Measurements from ENCODE around the gene SORCS2.

Gene SORCS2

DNA sequence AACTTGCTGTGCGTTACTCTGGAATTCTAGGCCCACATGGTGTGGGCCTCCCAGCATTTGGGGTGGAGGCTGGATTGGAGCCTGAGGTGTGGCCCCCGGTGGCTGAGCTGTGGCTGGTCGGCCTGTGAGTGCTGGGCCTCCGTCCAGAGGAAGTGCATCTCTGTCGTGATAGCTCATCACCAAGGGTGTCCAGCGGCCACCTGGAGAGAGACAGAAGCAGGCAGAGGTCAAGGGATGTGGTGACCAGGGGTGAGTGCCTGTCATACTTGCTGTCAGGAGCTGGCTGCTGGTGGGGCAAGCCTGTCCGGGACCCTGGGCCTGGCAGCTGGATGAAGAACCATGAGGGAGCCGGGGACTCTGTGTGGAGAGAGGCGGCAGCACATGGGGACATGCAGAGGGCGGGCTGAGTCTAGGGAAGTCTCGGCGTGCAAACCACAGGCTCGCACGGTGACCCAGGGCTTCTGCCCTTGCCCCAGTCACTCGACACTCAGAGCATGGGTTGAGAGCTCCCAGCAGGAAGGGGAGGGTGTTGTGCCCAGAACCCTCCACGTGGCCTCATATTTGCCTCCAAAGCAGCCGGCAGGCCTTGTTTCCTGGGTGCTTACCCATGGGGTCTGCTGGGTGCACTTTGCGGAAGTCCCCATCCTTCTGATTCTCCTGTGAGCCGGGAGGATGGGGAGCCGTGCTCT lies 6.2 kb downstream of the SORCS2 start:
- Histone ChIP-seq H2AFZ (ENCODE audit: insufficient read depth, low read length, poor library complexity) (no peak overlapping the region), H2BK12ac (ENCODE audit: low read length) (no peak overlapping the region), H3K79me2 (ENCODE audit: control insufficient read depth, insufficient read depth, low read length, poor library complexity) (no peaks in the 10 kb centered on the region), H3K27ac (ENCODE audit: low read depth, low read length) (no peak overlapping the region), H3K18ac (ENCODE audit: low read length) (no peak overlapping the region), H3K23ac (ENCODE audit: low read length) (no peak overlapping the region), H2BK120ac (ENCODE audit: insufficient read depth, low read length, poor library complexity) (no peak overlapping the region), H3K9ac (ENCODE audit: low read length) (no peak overlapping the region), H3K4me1 (ENCODE audit: control insufficient read depth in 1 of 2, insufficient read depth in 2 of 2, low read length in 2 of 2) (peaks cover 6 to 11% of the 10 kb centered on the region in 2 experiments), H3K36me3 (ENCODE audit: control insufficient read depth in 1 of 2, insufficient read depth in 2 of 2, low read length in 2 of 2) (no peaks in the 10 kb centered on the region), H4K8ac (ENCODE audit: low read depth, low read length) (no peak overlapping the region), H4K91ac (ENCODE audit: low read depth, low read length) (no peak overlapping the region), H3K4ac (ENCODE audit: low read depth, low read length) (no peak overlapping the region), H2BK5ac (ENCODE audit: low read depth, low read length, poor library complexity) (no peak overlapping the region), H2AK5ac (ENCODE audit: low read length) (no peak overlapping the region), H3K79me1 (ENCODE audit: low read length) (no peaks in the 10 kb centered on the region), H3K27me3 (ENCODE audit: insufficient read depth, low read length) (peaks cover 10% of the 10 kb centered on the region), H3K4me2 (ENCODE audit: low read length) (no peak overlapping the region), H3K9me3 (ENCODE audit: insufficient read depth, low read depth, low read length) (no peaks in the 10 kb centered on the region), H3K4me3 (ENCODE audit: low read depth, low read length) (no peak overlapping the region), H3K14ac (ENCODE audit: low read length) (no peak overlapping the region), H4K12ac (ENCODE audit: low read depth, low read length) (no peak overlapping the region)
- WGBS (ENCODE audit: extremely low coverage, insufficient coverage, insufficient read length) = no CpG with 5 or more reads among the region's 20 CpGs
- no peak for DNase-seq

DNA sequence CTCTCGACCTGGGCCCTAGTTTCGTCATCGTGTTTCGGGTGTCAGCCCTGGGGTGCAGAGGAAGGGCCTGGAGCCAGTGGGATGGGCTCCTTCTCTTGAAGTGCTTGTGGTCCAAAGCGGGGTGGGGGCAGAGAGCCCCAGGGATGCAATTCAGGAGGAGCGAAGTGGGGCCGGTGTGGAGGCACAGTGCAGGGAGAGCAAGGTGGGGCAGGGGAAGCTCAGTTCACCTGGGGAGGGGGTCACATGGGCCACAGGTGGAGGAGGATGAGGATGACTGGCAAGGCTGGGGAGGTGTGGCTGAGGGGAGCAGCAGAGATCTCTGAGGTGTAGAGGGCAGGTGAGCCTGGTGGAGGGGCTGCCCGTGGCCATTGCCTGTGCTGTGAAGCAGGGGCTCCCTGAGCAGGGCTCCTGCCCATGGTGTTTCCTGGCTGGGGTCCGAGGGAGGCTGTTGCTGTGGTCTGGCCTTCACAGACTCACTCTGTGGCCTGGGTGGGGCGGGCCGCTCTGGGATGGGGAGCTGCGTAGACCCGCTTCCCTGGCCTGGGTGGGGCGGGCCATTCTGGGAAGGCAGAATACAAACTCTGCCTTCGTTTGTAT lies 6.9 kb downstream of the SORCS2 start:
- H3K79me1 ChIP-seq (ENCODE audit: low read length) = no peaks in the 10 kb centered on the region
- H3K4ac ChIP-seq (ENCODE audit: low read depth, low read length) = no peak overlapping the region
- peaks cover 4% of the 10 kb centered on the region for H3K27me3 ChIP-seq (ENCODE audit: insufficient read depth, low read length)
- no peak overlapping the region for H2BK5ac ChIP-seq (ENCODE audit: low read depth, low read length, poor library complexity)
- H3K9me3 ChIP-seq (ENCODE audit: insufficient read depth, low read depth, low read length) = no peaks in the 10 kb centered on the region
- H3K4me2 ChIP-seq (ENCODE audit: low read length) = no peak overlapping the region
- no CpG with 5 or more reads among the region's 15 CpGs for WGBS (ENCODE audit: extremely low coverage, insufficient coverage, insufficient read length)
- H2BK120ac ChIP-seq (ENCODE audit: insufficient read depth, low read length, poor library complexity) = no peak overlapping the region
- no peak overlapping the region for H3K27ac ChIP-seq (ENCODE audit: low read depth, low read length)
- H4K12ac ChIP-seq (ENCODE audit: low read depth, low read length) = no peak overlapping the region
- no peak overlapping the region for H4K8ac ChIP-seq (ENCODE audit: low read depth, low read length)
- H3K4me3 ChIP-seq (ENCODE audit: low read depth, low read length) = no peak overlapping the region
- H3K23ac ChIP-seq (ENCODE audit: low read length) = no peak overlapping the region
- H3K4me1 ChIP-seq (ENCODE audit: control insufficient read depth in 1 of 2, insufficient read depth in 2 of 2, low read length in 2 of 2) = peaks cover 6 to 11% of the 10 kb centered on the region in 2 experiments
- no peaks in the 10 kb centered on the region for H3K36me3 ChIP-seq (ENCODE audit: control insufficient read depth in 1 of 2, insufficient read depth in 2 of 2, low read length in 2 of 2)
- H3K9ac ChIP-seq (ENCODE audit: low read length) = no peak overlapping the region
- no peak overlapping the region for H4K91ac ChIP-seq (ENCODE audit: low read depth, low read length)
- no peaks in the 10 kb centered on the region for H3K79me2 ChIP-seq (ENCODE audit: control insufficient read depth, insufficient read depth, low read length, poor library complexity)
- H2AFZ ChIP-seq (ENCODE audit: insufficient read depth, low read length, poor library complexity) = no peak overlapping the region
- no peak overlapping the region for H3K14ac ChIP-seq (ENCODE audit: low read length)
- no peak overlapping the region for H2AK5ac ChIP-seq (ENCODE audit: low read length)
- H3K18ac ChIP-seq (ENCODE audit: low read length) = no peak overlapping the region
- DNase-seq = no peak
- H2BK12ac ChIP-seq (ENCODE audit: low read length) = no peak overlapping the region

DNA sequence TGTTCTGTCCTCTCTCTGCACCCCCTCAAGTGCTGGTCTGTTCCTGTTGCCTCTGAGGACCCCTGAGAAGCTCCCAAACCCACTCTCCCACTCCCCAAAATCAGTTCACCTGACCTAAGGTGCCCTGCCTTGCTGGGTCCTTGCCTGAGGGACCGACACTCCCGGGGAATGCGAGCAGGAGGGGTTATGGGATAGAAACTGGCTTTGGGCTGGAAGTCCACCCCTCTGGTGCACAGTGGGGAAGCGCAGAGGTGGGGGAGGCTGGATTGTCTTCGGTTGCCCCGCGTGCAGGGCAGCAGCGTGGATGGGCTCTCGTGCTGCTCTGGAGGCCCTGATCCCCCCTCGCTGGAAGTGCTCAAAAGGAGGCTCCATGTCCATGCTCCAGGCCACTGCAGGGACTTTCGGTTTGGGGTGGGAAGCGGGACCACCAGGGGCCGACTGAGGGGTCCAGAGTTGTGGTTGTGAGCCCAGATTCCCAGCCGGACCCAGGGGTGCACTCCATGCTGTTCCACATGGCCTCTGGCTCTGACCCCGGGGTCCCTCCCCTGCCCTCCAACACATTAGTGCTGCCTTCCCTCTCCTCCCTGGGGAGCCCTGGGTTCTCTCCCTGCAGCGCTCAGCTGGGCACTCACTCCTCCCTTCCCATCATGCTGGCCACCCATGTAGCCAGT lies 7.6 kb downstream of the SORCS2 start:
- H3K4me1 ChIP-seq (ENCODE audit: control insufficient read depth in 1 of 2, insufficient read depth in 2 of 2, low read length in 2 of 2) = peaks cover 6 to 11% of the 10 kb centered on the region in 2 experiments
- H3K36me3 ChIP-seq (ENCODE audit: control insufficient read depth in 1 of 2, insufficient read depth in 2 of 2, low read length in 2 of 2) = no peaks in the 10 kb centered on the region
- H2AK5ac ChIP-seq (ENCODE audit: low read length) = no peak overlapping the region
- no peak overlapping the region for H3K23ac ChIP-seq (ENCODE audit: low read length)
- H3K27me3 ChIP-seq (ENCODE audit: insufficient read depth, low read length) = no peaks in the 10 kb centered on the region
- H3K14ac ChIP-seq (ENCODE audit: low read length) = no peak overlapping the region
- no CpG with 5 or more reads among the region's 16 CpGs for WGBS (ENCODE audit: extremely low coverage, insufficient coverage, insufficient read length)
- no peak overlapping the region for H2AFZ ChIP-seq (ENCODE audit: insufficient read depth, low read length, poor library complexity)
- no peak overlapping the region for H3K4me2 ChIP-seq (ENCODE audit: low read length)
- DNase-seq = no peak
- H3K4me3 ChIP-seq (ENCODE audit: low read depth, low read length) = no peak overlapping the region
- H3K27ac ChIP-seq (ENCODE audit: low read depth, low read length) = no peak overlapping the region
- no peak overlapping the region for H3K9ac ChIP-seq (ENCODE audit: low read length)
- H2BK12ac ChIP-seq (ENCODE audit: low read length) = no peak overlapping the region
- H3K18ac ChIP-seq (ENCODE audit: low read length) = no peak overlapping the region
- no peaks in the 10 kb centered on the region for H3K79me2 ChIP-seq (ENCODE audit: control insufficient read depth, insufficient read depth, low read length, poor library complexity)
- no peak overlapping the region for H4K8ac ChIP-seq (ENCODE audit: low read depth, low read length)
- no peak overlapping the region for H4K12ac ChIP-seq (ENCODE audit: low read depth, low read length)
- no peak overlapping the region for H2BK5ac ChIP-seq (ENCODE audit: low read depth, low read length, poor library complexity)
- H3K9me3 ChIP-seq (ENCODE audit: insufficient read depth, low read depth, low read length) = no peaks in the 10 kb centered on the region
- H4K91ac ChIP-seq (ENCODE audit: low read depth, low read length) = no peak overlapping the region
- no peak overlapping the region for H2BK120ac ChIP-seq (ENCODE audit: insufficient read depth, low read length, poor library complexity)
- no peak overlapping the region for H3K4ac ChIP-seq (ENCODE audit: low read depth, low read length)
- no peaks in the 10 kb centered on the region for H3K79me1 ChIP-seq (ENCODE audit: low read length)

DNA sequence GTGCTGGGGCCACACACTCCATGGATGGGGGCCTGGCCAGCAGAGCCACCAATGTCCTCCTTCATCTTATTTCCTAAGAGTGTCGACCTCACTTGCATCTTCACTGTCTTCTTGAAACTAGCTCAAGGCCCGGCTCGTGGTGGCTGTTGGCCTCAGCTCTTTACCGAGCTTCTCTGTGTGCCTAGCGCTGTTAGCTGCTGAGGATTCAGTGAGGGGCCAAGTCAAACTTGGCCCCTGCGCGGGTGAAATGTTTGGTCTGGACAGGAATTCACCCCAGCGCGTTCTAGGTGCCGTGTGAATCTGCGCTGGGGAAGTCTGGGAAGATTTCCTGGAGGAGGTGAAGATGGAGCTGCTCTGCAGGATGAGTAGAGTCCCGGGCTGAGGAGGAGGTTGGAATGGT lies 8.5 kb downstream of the SORCS2 start:
- WGBS (ENCODE audit: extremely low coverage, insufficient coverage, insufficient read length) = no CpG with 5 or more reads among the region's 12 CpGs
- H3K4me3 ChIP-seq (ENCODE audit: low read depth, low read length) = no peak overlapping the region
- H3K36me3 ChIP-seq (ENCODE audit: control insufficient read depth in 1 of 2, insufficient read depth in 2 of 2, low read length in 2 of 2) = no peaks in the 10 kb centered on the region
- H3K27ac ChIP-seq (ENCODE audit: low read depth, low read length) = no peak overlapping the region
- no peak for DNase-seq
- no peaks in the 10 kb centered on the region for H3K9me3 ChIP-seq (ENCODE audit: insufficient read depth, low read depth, low read length)
- no peak overlapping the region for H2BK120ac ChIP-seq (ENCODE audit: insufficient read depth, low read length, poor library complexity)
- H3K4me1 ChIP-seq (ENCODE audit: control insufficient read depth in 1 of 2, insufficient read depth in 2 of 2, low read length in 2 of 2) = peaks cover 6 to 11% of the 10 kb centered on the region in 2 experiments
- H2AK5ac ChIP-seq (ENCODE audit: low read length) = no peak overlapping the region
- H2AFZ ChIP-seq (ENCODE audit: insufficient read depth, low read length, poor library complexity) = no peak overlapping the region
- no peak overlapping the region for H3K9ac ChIP-seq (ENCODE audit: low read length)
- H3K4me2 ChIP-seq (ENCODE audit: low read length) = no peak overlapping the region
- H2BK5ac ChIP-seq (ENCODE audit: low read depth, low read length, poor library complexity) = no peak overlapping the region
- H4K12ac ChIP-seq (ENCODE audit: low read depth, low read length) = no peak overlapping the region
- no peak overlapping the region for H2BK12ac ChIP-seq (ENCODE audit: low read length)
- H3K79me1 ChIP-seq (ENCODE audit: low read length) = no peaks in the 10 kb centered on the region
- H3K27me3 ChIP-seq (ENCODE audit: insufficient read depth, low read length) = no peaks in the 10 kb centered on the region
- no peak overlapping the region for H3K14ac ChIP-seq (ENCODE audit: low read length)
- no peak overlapping the region for H4K91ac ChIP-seq (ENCODE audit: low read depth, low read length)
- no peak overlapping the region for H3K4ac ChIP-seq (ENCODE audit: low read depth, low read length)
- no peak overlapping the region for H4K8ac ChIP-seq (ENCODE audit: low read depth, low read length)
- H3K18ac ChIP-seq (ENCODE audit: low read length) = no peak overlapping the region
- no peaks in the 10 kb centered on the region for H3K79me2 ChIP-seq (ENCODE audit: control insufficient read depth, insufficient read depth, low read length, poor library complexity)
- no peak overlapping the region for H3K23ac ChIP-seq (ENCODE audit: low read length)

Measured in trophoblast cell (in vitro differentiated cells and primary cell).